CD1c-positive myeloid dendritic cell (primary cell): ENCODE measurements around the gene SS18.

ENCODE experiments used
- DNase-seq: peaks from one replicate; pipeline ENCODE4 v3.0.0-alpha.2; 2016; ENCODE audit errors: extremely low spot score

SS18 gene

DNA sequence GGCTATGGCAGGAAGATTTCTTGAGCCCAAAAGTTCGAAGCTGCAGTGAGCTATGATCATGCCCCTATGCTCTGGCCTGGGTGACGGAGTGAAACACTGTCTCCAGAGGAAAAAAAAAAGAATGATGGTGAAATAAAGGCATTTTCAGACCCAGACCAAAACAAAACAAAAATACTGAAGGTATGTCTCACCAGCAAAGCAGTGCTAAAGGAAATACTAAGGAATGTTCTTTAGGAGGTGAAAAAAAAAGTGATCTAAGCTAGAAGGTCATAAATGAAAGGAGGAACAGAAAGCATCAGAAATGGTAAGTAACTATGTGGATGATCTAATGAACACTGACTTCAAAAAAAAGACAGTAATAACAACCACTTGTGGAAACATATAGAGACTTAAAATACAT is 18.7 kb downstream of the SS18 start:
- DNase-seq = no peak

DNA sequence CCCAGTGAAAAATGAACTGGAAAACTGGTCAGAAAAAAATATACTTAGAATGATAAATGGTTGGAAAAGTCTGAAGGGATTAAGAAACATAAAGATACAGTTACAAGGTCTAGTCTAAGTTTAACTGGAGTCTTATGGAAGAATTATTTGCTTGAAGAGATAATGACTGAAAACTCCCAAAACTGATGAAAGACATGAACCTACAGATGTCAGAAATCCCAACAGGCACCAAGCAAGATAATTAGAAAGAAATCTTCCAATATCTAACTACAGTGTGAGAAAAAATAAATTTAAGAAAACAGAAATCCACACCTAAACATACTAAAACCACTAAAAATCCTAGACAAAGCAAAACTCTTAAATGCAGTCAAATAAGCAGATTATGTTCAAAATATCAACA is 19.4 kb downstream of the SS18 start:
- no peak for DNase-seq

DNA sequence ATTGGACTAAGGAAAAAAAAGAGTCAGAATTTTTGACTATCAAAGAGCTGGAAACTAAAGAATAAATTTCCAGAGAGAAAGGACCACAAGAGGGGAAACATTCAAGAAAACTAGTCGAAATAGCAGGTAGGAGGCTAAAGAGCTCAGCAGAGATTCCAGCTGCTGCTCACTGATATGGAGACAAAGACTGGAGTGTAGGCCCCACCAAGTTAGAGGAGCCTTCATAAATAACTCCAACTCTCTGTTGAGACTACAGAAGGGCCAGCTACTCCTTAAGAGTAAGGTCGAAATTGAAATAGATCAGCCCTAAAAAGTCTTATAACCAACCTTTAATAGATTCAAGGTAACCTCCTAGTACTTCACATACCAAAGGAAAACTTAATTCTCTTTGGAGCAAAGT is 31.1 kb downstream of the SS18 start:
- DNase-seq = no peak

DNA sequence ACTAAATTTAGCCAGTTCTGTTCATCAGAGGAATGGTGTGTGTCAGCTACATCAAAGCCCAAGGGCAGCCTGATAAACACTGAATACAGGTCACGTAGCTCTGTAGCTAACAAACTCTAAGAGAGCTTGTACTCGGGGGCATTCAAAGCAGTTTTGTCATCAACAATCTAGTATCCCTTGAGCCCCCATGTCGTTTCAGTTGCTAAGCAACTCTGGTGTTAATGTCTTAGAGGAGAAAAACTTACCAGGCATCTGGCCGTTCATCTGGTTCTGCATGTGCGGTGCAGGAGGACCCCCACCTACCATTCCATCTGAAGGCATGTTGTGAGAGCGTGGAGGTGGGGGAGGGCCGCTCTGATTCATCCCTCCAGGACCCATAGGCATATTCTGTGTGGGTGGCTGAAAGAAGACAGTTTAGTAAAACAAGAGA is 33.1 kb downstream of the SS18 start:
- DNase-seq = no peak

DNA sequence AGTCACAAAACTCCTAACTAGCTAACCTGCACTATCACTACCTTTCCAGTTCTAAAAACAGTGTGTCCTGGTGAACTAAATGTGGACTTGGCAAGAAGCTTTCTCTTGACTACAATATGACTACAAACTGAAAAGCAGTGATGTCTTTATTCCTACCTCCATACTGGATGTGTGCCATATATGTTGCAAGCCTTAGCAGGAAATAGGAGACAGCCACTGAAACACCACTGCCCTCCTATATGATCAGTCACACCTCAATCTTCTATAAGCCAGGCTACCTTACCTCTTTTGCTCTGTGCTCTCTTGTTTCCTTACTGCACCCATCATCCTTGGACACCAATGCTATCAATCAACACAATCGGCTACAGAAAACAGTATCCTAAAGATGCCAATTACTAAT is 34.1 kb downstream of the SS18 start:
- no peak for DNase-seq

DNA sequence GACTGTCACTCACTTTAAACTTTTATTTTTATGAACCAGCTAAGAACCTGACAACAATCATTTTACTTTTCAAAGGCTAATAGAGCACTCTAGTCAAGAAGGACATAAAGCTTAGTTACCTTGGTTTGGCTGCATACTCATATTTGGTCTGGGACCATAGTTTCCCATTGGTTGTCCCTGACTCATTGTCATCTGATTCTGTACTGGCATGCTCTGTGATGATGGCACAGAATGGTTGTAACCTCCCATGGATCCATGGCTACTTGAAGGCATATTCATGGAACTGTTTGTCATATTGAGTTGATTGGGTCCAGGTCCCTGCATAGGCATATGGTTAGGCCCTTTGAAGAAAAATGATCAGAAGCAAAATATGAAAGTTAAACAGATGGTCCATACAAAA is 37.9 kb downstream of the SS18 start:
- DNase-seq = no peak

DNA sequence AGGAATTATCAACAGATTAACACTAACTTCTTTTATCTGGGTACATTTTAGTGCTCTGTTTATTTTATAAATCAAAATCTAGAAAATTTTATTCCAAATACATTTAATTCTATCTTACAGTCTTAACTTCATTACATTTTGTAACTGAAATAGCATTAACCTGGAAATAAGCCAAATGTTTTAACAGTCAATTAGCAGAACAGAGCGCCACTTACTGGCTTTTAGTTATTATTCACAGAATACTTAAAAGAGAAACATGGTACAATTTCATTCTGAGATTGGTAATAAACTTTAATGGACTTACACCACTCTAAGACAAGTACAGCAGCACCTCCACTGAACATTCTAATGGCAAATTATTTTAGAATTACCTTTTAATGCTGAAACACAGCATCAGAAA is 38.6 kb downstream of the SS18 start:
- no peak for DNase-seq

DNA sequence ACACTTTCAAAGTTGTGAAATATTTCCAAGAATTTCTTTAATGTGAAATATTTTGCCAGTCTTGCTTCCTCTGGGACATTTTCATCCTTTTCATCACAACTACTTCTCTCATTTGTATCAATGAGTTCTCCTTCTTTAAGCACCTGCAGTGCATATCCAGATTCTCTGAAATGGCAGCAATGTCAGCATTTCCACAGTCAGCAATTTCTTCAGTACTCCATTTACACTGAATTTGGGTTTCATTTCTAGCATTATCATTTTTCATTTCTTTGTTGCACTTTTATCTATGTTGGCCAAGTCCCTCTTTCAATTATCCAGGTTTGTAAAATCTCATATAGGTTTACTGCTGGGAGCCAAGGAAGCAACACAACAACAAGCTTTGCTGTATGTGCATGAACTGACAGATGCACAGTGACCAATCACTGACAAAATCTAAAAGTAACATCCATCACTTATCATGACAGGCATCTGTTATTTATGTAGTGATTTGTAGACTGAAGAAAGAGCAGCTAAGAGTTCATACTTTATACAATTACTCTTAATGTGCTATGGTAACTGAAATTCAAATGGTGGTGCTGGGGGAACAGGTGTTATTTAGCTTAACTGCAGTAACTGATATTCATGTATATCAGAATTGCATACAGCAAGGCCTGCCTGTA is 43.9 kb downstream of the SS18 start:
- DNase-seq = no peak

DNA sequence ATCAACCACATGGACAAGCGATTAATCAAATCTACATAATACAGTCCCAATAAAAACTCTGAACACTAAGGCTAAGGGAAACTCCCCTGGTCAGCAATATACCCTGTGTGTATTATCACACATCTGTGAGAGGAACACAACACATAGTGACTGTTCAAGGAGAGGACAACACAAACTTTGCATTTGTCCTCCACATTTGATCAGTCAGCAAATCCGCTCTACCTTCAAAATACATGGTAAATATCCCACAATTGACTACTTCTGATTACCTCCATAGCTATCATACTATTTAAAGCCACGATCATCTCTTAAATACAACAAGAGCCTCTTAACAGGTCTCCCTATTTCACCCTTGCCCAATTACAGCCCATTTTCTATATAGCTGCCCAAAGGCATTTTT is 45.6 kb downstream of the SS18 start:
- DNase-seq = no peak

DNA sequence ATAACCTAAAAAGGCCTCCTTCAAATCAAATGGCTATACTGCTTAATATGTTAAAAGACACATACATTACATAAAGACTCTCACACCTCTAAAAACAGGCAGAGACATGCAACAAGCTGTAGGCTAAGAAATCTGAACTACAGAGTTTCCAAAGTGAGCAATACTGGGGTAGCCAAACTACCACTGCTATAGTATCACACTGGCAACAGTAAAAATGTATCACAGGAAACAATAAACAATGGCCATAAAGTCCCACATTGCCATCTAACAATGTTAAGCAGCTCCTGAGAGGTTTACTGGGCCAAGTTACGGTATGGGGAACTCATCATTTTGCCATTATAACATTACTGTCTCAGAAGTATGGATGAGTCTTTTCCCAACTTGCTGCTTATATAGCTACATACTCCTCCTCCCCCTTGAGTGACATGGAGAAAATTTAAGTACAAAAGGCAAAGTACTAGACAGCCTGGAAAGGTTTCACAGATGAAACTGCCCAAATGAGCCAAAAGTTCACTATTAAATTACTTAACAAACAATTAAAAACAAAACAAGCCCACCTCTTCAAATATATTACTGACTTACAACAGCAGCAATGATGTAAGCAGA is 50.3 kb downstream of the SS18 start:
- no peak for DNase-seq

DNA sequence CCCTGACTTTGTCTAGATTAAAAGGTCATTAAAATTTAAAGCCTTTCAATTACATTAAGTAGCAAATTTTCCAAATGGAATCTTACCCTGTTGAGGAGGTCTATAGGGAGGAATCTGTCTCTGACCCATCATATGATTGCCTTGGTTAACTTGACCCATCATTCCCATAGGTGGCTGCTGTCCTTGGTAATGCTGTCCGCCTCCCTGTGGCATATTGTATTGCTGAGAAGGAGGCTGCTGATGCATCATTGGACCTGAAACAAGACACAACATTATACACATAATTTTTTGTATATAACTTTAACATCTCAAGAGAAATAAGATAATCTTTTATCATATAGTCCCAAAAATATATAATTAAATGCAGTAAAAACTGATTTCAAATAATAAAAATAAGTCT is 51.2 kb downstream of the SS18 start:
- no peak for DNase-seq

DNA sequence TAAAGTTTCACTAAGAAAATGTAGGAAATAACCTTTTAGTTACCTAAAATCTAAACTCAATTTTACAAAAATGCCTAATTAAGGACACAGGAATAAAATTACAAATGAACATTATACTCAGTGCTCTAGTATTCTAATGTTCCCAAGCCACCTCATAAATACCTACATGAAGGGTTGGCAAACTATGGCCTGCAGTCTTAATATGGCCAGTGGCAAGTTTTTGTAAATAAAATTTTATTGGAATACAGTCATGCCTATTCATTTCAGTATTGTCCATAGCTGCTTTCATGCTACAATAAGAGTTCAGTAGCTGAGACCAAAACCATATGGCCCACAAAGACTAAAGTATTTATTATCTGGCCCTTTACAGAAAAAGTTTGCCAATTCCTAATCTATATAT is 53.8 kb downstream of the SS18 start:
- DNase-seq = no peak

DNA sequence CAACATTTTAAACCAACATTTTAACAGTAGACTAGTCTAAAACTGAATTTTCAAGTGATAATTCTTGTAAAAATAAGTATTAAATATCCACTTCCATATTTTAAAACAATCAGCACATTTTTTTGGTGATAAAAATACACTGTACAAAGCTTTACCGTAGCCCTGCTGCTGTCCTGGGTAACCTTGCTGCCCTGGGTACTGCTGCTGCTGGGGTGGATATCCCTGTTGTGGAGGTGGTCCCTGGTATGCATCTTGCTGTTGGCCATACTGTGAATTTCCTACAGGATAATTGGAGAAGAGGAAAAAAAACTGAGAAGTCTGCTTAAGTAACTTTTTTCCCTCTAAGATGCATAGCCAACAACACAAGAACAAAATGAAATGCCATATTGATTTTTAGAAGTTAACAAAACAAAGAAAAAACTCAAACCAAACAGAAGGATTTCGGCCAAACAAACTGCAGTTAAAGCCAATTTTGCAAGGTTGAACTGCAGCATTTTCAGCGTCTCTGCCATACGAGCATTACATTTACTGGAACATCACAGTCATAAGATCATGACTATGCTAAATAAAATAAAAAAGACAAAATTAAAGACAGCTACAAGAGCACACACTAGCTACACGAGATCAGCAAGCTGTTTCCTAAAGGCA is 55.4 kb downstream of the SS18 start:
- DNase-seq = no peak

DNA sequence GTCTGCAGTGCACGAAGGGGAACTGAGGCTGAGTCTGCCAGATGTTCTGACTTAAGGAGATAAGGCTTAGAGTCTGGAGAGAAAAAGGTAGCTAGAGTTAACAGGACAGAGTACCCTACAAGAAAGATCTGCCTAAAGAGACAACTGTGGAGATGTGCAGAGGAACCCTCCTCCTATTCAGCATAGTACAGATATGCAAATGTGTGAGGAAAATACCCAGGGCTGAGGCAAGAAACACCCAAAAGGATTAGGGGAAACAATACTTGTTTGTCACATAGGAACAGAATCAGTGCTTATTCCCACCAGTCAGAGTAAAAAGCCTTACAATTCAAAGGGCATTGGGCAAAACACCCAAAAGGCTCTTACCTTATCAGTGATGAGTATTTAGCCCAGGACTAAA is 67.8 kb downstream of the SS18 start:
- no peak for DNase-seq

DNA sequence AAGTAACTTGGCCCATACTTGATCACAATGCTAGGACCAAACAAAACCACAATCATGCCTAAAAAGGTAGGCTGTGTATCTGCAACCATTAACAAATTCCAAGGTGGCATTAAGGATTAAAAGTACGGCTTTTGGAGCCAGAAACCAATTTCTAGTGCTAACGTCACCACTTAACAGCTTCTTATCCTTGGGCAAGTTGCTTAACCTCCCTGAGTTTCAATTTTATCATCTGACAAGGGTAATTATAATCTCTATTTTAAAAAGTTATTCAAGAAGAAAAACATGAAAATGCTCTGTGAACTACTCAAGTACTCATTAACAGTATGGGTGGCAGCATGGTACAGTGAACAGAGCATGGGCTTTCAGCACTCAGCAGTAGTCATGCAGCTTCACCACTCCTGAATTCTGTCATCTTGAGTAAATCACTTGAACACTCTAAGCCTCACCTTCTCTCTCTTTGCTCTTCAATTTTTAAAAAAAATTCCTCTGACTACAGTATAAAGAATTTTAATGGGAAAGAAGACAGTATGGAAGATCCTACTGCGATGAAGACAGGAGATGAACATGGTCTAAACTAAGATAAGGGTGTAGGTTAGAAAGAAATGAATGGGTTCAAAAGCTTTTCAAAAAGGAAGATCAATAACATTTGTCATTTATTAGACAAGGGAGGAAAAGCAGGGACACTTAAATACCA is 69.2 kb downstream of the SS18 start:
- no peak for DNase-seq

DNA sequence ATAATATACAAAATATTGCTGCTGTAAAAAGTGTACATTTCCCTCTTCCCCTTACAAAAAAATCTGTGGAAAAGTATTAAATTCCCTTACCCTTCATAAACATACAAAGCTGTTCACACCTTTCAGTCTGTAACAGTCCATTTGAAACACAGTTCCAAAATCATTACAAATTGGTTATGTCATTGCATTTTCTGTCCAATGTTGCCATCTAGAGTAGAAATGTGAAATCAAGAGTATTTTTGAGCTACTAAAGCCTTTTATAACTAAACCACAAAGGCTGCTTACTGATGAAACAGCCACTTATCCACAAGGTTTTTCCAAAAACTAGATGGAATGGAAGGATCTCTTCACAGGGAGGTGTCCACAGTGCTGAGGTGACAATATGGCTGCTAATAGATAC is 72.5 kb downstream of the SS18 start:
- no peak for DNase-seq

DNA sequence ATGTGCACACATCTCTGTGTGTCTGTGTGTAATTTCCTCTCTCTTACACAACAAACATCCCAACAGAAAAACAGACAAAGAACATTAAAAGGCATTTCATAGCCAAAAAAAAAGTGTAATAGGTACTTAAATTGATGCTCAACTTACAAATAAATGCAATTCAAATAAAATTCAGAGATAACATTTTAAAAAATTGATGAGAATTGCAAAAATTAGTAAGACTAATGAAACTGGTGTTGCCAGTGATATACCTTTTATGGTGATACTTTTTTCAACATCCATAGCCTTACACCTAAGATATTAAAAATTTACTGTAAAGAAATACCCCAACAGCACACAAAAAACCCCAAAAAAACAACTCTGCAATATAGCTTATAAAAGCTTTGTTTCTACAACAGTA is 76.0 kb downstream of the SS18 start:
- no peak for DNase-seq

DNA sequence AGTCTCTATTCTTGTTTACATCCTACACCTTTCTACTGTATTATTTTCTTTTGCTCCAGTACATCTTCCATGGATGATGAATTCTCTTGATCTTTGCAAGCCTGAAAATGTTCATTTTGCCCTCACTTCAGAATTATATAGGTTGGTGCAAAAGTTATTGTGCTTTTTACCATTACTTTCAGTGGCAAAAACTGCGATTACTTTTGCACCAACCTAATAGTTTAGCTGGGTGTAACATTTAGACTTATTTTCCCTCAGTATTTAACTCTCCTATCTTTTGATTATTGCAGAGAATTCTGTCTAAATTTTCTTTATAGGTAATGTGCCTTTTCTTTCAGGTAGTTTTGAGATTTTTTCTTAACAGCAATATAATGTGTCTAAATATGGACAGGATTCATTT is 81.8 kb downstream of the SS18 start:
- DNase-seq = no peak

DNA sequence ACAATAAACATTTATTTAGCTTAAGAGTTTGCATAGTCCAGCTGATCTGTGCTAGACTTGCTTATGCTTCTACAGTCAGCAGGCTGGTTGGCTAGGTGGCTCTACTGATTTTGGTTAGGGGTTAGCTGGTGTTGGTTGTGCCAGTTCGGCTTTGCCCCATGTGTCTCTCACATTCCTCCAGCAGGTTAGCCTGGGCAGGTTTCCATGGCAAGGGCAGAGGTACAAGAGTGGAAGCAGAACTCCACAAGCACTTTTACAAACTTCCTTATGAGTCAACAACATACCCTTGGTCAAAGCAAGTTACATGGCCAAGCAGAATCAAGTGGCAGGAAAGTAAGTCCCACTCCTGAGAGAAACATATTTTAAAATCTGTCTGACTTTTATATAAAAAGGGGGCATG is 82.3 kb downstream of the SS18 start:
- no peak for DNase-seq

DNA sequence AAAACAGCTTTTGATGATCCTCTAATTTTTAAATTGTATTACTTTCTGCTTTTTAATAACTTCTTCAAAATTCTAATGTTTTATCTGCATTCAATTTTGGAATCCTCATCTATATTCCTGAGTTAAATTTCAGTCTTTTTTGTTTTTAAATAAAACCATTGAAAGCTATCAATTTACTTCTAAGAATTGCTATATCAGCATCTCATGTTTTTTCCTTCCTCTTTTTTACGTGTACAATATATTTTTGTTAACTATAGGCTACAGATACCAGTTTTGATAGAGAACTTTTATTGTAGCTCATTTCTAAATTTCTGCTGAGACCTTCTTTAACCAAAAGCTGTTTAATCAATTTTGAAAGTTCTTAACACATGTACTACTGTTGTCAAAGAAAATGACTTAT is 84.5 kb downstream of the SS18 start:
- no peak for DNase-seq

DNA sequence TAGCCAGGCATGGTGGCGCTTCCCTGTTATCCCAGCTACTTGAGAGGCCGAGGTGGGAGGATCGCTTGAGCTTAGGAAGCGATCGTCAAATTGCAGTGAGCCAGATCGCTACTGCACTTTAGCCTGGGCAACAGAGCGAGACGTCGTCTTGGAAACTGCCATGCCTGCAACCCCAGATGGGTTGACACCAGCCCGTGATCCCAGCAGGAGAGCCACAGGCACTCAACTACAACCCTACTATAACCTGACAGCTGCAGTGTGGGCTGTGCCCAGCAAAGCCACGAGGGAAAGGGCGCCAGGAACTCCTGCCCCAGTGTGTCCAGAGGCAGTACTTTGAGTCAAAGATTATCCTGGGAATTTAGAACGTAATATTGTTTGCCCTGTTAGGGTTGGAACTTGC is 85.6 kb downstream of the SS18 start:
- DNase-seq = no peak

DNA sequence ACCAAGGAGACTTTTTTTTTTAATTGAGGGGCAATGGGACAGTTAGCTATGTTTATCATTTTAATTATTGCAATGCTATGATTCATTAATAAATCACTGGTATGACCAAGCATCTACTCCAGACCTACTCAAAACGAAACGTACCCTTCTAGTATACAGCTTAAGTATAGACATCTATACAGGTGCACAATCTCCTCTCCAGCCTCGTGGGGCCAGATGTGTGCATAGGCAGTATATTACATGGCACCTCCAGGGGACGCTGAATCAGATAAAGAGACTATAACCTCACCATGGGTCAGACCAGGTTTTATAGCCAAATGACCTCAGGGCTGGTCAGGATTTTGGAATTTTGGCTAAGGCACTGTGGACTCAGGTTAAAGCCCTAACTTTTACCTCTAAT is 86.6 kb downstream of the SS18 start:
- DNase-seq = no peak

DNA sequence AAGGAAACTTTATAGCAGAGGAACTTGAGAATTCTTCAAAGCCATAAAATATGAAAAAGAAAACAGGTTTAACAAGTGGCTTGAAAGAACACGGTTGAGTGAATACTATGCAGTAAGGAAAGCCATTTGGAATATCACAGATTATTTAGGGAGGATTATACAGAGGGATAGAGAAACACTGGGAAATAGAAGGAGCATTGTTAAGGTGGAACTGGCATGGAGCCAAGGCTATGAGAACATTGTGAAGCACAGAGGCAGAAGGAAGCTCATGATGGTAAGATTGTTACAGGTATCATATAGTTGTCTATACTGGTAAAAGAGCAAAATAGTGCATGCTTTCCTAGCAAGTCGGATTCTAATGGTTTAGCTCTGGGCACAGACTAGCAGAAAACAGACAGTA is 87.1 kb downstream of the SS18 start:
- DNase-seq = no peak
